ENCODE measurements around the gene ARSJ. TPM values are rescaled to one million over a fixed set of nuclear protein-coding genes. Genes with fewer than 3 reads are reported as not detected.

ARSJ gene
- total RNA-seq (2022; extraction: Qiagen RNA extraction) = 4.6 to 6.1 TPM (median 5.0 TPM) in 5 replicates

GRCh38 chr4:113979148-113979904, at the start of gene ARSJ:
Gene ARSJ, minus strand, starts transcription at chr4:113979647. Its CDS starts 813 bp downstream, at chr4:113978834.

Other genes with a start within 250 kb of the ARSJ start
- gene CAMK2D, start 217.9 kb downstream of the ARSJ start, total RNA-seq (2022; extraction: Qiagen RNA extraction) = 12.6 to 20.2 TPM (median 15.9 TPM) in 5 replicates

All from A549 treated with dexamethasone at 1 μM for 4 hours (cell line).